HG03460 (cell line): ENCODE results near the gene MNAT1.
"Not testable (repeated sequence)": the region's sequence is repeated elsewhere in the genome, so short reads cannot be mapped to it uniquely, and the experiment has no call there.

ENCODE experiments used
- ATAC-seq: cut with Tn5 transposase; IDR thresholded peaks from one replicate; pipeline ENCODE4 v1.9.1; 2021; ENCODE audit not compliant: unreplicated experiment

MNAT1 gene

DNA sequence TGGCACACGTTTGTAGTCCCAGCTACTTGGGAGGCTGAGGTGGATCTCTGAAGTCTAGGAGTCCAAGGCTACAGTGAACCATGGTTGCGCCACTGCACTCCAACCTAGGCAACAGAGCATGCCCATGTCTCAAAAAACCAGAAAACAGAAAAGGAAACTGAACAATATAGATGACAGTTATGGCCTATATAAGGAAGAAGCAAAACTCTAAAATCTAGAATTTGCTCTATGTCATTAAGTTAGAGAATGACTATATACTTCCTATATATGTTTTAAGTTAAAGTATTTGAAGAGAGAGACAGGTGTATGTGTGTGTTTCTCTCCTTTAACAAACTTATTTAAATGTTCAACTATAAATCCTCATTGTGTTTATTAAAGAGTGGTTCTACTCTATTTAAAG lies 65.8 kb downstream of the MNAT1 start:
- no peak for ATAC-seq

DNA sequence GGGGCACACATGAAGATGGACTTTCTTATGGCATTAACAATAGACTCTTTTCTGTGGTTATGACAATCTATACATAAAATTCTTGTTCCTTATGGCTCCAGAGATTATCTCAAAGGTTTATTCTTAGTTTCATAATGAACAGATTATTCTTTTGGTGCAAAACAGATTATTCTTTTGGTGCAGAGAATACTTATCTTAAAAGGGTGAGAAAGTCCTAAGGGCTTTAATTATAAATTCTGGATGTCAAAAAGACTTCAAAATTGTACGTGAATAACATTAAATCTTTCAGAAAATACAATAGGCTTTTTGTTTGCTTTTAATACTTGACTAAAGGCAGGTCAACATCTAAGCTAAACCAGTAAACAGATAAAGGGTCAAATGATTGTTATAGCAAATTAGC lies 69.3 kb downstream of the MNAT1 start:
- ATAC-seq: no peak

DNA sequence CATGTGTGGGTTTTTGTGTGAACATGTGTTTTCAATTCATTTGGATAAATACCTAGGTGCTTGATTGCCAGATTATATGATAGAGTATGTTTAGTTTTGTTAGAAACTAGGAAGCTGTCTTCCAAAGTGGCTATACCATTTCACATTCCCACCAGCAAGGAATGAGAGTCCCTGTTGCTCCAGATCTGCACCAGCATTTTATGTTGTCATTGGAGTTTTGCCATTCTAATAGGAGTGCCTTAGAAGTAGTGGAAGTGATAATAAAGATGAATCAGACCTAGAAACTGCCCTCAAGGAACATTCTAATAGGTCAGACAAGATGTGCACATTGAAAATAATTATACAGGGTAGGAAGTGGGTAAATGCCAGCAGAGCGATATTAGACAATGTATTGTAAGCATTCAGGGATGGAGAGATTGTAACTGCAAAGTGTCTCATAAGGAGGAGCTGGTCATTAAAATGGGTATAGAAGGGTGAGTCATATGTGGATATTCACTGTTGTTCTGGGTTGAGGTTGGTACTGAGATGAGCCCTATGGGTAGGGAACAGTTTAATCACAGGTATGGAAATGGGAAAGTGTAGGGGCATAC lies 71.4 kb downstream of the MNAT1 start:
- no peak for ATAC-seq

DNA sequence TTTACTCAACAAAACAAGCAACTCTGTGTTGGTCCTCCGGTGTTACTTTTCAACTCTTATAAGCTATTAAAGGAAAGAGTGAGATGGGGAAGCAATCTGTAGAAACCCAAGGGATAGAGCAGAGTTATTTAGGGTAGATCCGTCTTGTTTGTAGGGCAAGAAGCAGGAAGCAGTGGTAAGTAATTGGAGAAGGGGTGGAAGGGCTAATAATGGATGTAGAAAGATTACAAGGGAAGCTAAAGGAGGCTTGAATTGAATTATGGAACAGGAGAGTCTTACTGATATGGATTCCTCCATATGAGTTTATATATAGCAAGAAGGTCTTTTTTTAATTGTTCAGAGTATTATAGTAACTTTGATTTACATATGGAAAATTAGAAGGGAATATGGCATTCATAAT lies 72.7 kb downstream of the MNAT1 start:
- no peak for ATAC-seq

DNA sequence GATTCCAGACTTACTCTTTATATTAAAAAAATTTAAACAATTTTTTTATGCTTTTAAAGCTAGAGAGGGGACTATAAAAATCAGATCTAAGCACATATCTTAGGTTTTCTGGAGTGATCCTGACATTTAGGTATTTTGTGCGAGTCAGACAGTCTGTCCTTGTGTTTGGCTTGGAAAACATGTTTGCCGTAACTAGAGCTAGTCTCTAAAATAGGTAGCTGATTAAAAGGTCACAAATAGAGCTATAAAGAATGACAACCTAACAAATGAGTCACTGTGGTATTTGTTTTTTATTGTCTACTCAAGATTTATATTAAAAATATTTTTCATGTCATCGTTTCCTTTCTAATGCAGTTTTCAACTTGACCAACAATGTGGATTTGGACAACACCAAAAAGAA lies 73.4 kb downstream of the MNAT1 start:
- no peak for ATAC-seq

DNA sequence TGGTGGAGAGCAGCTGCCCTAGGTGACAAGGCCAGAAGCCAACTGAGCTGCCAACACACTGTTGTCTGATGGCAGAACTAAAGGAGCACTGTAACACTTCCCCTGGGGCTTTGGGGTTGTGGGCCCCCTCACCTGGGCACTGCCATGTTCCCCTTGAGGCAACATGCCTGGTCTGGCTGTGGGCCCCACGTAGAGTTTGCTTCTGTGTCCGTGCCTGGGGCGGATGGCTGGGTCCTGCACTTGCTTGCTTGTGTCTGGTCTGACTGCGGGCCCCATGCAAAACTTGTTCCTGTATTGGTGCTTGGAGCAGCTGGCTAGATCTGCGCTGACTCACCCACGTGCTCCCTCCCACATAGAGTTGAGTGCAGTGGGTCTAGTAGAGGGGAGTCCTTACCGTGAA lies 78.4 kb downstream of the MNAT1 start:
- no peak for ATAC-seq

DNA sequence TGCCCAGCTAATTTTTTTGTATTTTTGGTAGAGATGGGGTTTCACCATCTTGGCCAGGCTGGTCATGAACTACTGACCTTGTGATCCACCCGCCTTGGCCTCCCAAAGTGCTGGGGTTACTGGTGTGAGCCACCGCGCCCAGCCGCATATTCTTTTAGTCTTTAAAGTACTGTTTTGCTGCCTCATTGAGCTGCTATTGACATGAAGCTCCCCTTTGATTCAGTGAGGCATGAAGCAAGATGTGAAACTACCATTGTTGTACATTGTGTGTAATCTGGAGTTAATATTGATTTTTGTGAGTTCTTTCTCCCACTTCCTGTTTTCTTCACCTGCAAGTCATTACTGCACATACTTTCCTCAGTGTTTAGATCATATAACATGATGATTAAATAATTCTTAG lies 80.8 kb downstream of the MNAT1 start:
- ATAC-seq: peak; percentile 92

DNA sequence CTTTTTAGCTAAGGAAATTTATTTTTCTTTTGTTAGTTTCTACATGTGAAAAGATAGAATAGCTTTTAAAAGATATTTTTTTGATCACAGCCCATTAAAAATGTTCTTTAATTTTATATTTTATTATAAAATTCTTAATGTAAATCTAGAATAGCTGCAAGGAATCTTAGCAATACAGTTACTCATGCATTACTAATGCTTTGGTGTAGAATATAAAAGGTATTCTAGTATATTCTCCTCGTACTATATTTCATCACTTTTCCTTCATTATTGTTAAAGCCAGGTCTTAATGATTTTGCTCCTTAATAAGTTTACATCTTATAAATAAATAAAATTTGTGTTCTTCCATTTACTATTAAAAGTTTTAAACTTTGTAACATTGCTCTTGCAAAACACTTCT lies 82.6 kb downstream of the MNAT1 start:
- ATAC-seq: no peak

DNA sequence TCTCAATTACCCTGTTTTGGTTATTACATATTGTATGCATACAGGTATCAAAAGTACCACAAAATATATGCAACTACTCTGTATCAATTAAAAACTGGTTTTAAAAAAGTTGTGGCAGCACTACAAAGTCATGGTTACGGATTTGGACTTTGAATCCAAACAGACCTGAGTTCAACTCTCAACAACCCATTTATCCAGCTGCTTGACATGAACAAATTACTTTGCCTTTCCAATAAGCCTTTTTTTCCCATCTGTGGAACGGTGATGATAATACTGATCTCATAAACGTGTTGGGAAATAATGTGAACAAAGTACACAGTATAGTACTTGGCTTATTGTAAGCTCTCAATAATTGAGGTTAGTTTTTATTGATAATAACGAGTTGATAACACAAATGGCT lies 85.0 kb downstream of the MNAT1 start:
- no peak for ATAC-seq

DNA sequence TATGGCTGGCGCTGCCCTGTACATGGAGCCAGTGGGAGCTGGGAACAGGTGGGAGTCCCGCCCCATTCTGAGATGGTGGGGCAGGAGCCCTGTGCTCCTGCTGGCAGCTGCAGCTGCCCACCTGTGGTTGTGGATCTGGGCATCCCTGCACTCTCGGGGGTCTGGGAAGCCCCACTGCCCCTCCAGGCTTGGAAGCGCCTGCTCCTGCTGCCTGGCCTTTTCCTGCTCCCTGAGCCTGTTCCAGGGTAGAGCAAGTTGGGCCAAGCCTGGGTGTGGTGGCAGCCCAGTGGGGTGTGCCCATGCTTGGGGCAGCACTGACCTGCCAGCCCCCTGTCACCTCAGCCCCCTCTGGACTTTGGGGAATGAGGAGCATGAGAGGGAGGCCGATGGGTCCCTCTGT lies 104.0 kb downstream of the MNAT1 start:
- no peak for ATAC-seq

DNA sequence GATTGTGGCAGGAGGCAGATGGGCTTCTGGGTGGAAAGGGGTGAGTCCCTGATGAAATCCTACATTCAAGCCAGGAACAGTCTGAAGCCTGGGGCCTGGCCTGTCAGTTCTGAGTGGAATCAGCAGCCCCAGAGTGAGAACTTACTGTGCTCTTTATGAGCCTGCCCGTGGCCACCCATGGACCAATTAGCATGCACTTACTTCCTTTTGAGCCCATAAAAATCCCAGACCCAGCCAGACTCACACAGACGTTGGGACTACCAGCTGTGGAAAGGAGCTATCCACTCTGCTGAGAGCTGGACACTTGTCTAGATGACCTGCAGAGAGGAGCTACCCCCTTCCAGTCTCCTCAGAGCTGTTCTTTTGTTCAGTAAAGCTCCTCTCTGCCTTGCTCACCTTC lies 104.5 kb downstream of the MNAT1 start:
- ATAC-seq: no peak

DNA sequence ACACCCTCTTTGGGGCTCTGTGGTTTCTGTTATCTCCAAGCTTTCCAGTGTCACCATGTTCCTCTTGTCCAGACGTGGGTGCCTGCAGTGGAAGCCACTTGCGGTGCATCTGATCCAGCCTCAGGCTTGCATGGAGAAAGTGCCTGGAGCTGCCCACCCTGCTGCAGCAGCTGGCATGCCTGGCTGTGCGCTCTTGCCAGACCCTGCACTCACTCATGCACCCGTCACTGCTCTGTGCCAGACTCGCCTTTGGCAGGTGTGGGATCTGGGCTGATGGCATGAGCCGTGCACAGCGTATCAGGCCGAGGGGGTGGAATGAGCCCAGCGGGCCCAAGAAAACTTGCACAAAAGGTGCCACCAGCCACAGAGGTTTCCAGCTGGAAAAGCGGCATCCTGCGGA lies 105.1 kb downstream of the MNAT1 start:
- no peak for ATAC-seq

DNA sequence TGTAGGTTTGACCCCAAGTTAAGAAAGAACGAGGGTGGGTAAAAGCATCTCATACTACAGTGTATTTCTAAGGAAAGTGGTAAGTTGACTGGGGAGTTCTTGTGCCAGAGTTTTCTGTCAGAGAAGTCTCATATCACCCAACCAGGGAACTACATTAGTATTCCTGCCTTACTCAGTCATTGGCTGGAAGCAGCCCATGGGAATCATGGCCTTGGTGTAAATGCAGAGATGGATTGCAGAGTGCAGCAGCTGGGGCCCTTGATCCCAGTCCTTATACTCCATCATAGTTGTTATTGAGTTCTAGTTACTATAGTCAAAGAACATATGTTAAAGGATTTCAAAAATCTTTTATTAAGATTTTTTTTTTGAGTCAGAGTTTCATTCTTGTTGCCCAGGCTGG lies 105.8 kb downstream of the MNAT1 start:
- no peak for ATAC-seq

DNA sequence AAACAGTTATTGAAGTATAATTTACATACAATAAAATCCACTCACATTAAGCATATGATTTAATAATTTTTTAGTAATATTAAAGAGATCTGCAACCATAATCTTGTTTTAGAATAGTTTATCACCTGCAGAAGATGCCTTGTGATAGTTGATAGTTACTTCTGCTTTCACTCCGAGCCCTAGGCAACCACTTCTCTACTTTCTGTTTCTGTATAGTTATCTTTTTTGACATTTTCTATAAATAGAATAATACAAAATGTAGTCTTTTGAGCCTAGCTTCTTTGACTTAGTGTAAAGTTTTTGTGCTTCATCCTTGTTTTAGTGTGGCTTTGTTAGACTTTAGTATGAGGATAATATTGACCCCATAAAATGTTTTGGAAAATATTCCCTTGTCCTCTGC lies 111.0 kb downstream of the MNAT1 start:
- peak; percentile 95 for ATAC-seq

DNA sequence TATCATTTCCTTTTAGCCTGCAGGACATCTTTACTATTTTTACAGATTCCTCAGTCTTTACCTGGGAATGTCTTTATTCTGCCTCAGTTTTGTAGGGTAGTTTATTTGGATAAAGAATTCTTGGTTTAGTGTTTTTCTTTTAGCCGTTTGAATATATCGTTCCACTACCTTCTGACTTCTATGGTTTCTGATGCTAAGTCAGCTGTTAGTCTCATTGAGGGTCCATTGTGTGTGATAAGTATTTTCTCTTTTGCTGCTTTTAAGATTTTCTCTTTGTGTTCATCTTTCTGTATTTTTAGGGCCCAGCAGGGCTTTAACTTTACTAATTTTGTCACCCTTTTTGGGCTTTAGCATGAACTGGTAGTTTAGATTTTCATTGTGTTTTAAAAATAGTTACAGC lies 113.5 kb downstream of the MNAT1 start:
- no peak for ATAC-seq

DNA sequence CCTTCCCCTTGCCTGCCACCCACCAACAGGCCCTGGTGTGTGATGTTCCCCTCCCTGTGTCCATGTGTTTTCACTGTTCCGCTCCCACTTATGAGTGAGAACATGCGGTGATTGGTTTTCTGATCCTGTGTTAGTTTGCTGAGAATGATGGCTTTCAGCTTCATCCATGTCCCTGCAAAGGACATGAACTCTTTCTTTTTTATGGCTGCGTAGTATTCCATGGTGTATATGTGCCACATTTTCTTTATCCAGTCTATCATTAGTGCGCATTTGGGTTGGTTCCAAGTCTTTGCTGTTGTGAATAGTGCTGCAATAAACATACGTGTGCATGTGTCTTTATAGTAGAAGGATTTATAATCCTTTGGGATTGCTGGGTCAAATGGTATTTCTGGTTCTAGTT lies 117.1 kb downstream of the MNAT1 start:
- ATAC-seq: not testable (repeated sequence)

DNA sequence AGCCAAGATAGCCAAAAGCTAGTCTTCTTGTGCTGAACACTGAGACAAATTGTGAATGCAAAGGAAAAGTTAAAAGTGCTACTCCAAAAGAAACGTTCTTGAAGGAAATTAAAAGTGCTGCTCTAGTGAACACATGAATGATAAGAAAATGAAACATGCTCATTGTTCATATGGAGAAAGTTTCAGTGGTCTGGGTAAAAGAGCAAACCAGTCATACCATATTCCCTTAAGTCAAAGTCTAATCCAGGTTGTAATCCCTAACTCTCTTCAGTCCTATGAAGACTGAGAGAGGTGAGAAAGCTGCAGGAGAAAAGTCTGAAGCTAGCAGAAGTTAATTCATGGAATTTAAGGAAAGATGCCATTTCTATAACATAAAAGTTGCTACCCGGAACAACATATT lies 121.5 kb downstream of the MNAT1 start:
- no peak for ATAC-seq

DNA sequence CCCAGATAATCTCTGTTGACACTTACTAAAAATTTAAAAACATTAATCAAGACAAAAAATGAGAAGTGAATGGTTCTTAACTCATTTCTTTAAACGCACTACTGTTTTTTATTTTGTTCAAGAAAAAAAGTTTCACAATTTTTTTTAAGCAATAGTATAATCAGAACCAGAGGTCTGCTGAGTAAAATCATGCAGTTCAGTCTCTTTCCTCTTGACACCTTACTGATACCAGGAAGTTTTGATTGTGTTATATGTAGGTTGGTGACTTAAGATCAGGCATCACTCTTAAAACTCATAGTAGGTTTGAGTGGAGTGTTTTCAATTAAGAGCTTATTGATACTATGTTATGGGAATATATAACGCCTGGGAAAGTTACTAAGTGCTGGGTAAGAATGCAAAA lies 125.0 kb downstream of the MNAT1 start:
- no peak for ATAC-seq

DNA sequence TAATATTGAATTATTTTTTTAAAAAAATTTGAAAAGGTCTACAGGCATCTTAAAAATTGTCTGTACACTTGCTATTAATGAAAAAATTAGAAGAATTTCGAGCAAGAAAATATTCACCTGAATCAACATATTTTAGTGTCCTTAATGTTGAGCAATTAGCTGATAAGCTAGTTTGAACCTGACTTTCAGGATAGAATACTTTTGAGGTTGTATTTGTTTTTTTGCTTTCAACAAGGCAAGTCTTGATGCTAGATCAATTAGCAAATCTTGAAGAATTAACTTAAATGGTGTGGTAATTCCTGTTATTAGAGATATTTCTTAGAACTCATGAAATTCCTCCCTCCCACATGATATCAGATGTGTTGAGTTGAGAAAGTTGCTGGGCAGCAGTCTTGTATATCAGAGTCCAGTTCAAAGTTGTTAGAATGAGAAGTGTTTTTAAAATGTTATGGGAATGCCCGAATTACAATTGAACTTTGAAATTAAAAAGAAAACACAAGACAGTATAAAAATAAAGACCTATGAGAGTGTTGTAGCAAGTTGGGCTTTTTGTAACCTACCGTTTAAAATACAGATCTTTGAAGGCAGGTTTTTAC lies 127.1 kb downstream of the MNAT1 start:
- no peak for ATAC-seq

DNA sequence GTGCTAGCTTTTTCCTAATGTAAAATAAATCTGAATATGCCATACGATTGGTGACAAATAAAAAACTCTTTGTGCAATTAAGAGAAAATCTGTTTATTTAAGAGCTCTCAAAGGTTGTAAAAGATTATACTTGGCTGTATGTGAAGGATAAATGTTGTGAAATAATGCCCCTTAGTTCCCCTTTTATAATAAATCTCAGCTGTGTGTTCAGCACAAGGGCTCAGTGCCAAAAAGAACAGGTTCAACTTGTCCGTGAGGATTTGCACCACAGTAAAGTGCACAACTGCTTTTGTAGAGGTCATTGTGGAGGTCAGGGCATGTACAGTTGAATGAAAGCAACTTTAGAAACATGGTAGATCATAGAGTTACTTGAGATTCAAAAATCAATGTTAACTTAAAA lies 127.7 kb downstream of the MNAT1 start:
- no peak for ATAC-seq

DNA sequence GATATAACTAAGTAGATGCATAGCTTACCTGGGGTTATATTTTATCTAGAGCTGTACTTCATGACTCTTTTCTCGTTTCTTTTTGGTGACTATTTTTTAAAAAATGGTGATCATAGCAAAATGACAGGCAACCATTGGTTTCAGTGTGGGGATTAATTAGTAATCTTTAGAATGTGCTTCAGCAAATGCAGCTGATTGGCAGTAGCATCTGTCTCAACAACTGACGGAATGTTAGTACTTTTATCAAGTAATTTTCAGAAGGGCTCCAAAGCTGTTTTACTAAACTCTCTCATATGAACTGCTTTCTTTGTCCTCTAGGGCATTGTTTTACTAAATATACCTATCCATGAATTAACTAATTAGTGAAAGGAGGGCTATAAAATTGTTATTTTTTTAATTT lies 128.7 kb downstream of the MNAT1 start:
- ATAC-seq: no peak

DNA sequence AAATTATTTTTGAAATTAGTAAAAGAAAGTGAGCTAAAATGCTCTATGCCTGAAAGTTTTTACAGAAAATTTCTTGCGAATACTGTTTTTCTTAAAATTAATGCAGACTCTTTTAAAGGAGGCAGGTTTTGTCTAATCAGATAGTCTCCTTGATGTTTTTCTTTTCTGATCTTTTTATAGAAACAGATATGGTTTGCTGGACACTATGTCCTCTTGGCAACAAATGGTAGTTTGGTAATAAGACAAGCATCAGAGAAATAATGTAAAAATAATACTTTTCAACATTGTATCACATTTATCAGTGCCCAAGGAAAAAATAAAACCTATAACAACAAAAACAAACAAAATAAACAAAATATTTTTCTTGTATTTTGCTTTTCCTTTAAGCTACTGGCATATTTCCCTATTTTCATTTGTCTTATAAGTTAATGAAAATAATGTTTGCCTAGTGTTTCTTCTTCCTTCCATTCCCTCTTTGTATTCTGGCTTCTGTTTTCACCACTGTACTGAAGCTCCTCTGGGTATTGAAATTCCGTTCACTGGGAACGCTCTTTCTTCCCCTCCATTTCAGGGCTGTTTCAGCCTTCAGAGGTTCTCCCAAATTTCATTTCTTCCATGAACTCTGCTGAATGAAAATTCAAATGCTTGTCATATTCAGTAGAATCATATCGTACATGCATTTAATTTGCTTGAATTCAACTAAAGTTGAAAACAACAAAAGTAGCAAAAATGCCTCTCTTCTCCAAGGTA lies 131.0 kb downstream of the MNAT1 start:
- ATAC-seq: no peak
